GM12875 (cell line): ENCODE data around the gene RSPH3.

Experiments
- H3K4me3 ChIP-seq: one replicate; pipeline ENCODE4 v1.5.1; 2011; ENCODE audit warnings: low read depth, low read length, control low read depth
- TF ChIP-seq, protein P1 (sequence below): IDR thresholded peaks from 2 replicates; pipeline ENCODE4 v1.5.1; 2011; ENCODE audit warnings: low read depth, mild to moderate bottlenecking, control low read depth, inconsistent platforms, low read length, moderate library complexity, borderline replicate concordance; ENCODE audit not compliant: insufficient read depth

RSPH3 gene

DNA sequence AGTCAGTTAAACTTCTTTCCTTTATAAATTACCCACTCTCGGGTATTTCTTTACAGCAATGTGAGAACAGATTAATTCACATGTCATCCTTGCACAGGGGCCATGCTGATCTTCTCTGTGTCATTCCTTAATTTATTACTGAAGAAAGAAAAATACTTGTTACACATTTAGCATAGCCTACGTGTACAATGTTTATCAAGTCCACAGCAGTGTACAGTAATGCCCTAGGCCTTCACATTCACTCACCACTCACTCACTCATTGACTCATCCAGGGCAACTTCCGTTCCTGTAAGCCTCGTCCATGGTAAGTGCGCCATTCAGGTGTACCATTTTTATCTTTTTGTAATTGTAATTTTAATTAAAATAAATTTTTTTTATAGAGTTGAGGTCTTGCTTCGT, 73.6 kb downstream of the RSPH3 start:
- no peak overlapping the region for H3K4me3 ChIP-seq
- TF ChIP-seq, protein P1, sequence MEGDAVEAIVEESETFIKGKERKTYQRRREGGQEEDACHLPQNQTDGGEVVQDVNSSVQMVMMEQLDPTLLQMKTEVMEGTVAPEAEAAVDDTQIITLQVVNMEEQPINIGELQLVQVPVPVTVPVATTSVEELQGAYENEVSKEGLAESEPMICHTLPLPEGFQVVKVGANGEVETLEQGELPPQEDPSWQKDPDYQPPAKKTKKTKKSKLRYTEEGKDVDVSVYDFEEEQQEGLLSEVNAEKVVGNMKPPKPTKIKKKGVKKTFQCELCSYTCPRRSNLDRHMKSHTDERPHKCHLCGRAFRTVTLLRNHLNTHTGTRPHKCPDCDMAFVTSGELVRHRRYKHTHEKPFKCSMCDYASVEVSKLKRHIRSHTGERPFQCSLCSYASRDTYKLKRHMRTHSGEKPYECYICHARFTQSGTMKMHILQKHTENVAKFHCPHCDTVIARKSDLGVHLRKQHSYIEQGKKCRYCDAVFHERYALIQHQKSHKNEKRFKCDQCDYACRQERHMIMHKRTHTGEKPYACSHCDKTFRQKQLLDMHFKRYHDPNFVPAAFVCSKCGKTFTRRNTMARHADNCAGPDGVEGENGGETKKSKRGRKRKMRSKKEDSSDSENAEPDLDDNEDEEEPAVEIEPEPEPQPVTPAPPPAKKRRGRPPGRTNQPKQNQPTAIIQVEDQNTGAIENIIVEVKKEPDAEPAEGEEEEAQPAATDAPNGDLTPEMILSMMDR: no peak

DNA sequence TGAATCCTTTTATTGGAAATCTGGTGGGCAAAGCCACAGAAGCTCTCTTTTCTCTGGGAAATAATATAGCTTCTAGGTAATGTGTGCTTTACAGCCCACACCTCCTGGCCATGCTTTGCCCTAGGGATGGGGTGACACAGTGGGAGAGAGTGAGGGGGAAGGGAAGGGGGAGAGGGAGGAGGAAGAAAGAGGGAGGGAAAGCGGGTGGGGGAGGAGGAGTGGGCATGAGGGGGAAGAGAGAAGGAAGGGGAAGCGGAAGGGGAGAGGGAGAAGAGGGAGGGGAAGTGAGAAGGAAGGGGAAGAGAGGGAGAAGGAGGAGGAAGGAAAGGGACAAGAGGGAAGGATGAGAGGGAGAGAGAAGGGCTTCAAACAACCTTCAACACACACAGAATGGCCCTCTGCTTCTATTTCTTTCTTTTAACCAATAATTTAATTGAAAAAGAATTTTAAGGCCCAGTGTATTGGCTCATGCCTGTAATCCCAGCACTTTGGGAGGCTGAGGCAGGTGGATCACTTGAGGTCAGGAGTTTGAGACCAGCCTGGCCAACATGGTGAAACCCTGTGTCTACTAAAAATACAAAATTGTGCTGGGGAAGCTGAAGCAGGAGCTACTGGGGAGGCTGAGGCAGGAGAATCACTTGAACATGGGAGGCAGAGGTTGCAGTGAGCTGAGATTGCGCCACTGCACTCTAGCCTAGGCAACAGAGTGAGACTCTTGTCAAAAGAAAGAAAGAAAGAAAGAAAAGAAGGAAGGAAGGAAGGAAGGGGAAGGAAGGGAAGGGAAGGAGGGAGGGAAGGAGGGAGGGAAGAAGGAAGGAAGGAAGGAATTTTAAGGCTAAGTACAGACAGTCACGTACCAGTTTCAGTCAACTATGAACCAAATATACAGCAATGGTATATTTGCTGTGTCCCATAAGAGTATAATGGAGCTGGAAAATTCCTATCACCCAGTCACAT, 75.2 kb downstream of the RSPH3 start:
- TF ChIP-seq, protein P1: no peak
- H3K4me3 ChIP-seq: no peak overlapping the region

DNA sequence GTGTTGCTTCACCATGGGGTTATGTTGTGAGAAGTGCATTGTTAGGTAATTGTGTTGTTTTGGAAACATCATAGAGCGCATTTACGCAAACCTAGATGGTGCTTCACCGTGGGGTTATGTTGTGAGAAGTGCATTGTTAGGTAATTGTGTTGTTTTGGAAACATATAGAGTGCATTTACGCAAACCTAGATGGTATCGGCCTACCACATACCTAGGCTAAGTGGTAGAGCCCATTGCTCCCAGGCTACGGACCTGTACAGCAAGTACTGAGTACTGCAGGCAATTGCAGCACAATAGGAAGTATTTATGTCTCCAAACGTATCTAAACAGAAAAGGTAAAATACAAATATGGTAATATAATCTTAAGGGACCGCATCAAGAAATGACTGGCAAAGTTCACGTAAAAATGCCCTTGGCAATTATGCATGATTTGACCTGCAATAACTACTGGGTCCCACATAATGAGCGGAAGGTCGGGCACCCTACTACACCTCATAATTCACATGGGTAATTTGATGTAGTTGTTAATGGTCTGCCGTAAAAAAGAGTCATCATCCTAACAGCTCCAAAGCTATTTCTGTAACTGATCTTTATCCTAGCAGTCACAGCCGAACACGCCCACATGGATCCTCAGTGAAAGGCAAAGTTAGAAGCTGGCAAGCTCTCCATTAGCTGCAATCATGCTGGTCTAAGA, 76.0 kb downstream of the RSPH3 start:
- H3K4me3 ChIP-seq: no peak overlapping the region
- TF ChIP-seq, protein P1: no peak
